Measurements from ENCODE around the gene FUT4.

GRCh38 chr11:94526645-94527438 lies 16.9 kb upstream of the FUT4 start:
- TF ChIP-seq CTCF (conservative IDR thresholded peaks at IDR 0.05; ENCODE audit: low read length) (no peak), EZH2phosphoT487 (IDR thresholded peaks at IDR 0.05; ENCODE audit: borderline replicate concordance, low read depth, low read length) (no peak)

All from OCI-LY7 (cell line).